Activated T-helper 17 cell treated with anti-CD3 and anti-CD28 coated beads, Interleukin-2, amount 50 U/mL, for 72 hours (primary cell): ENCODE data around the gene FAP. TPM values are rescaled to one million over a fixed set of nuclear protein-coding genes. Genes with fewer than 3 reads are reported as not detected.

Experiments
- ATAC-seq: fragments of 150-1000 bp; cut with Tn5 transposase; replicated peaks from 2 replicates; pipeline ENCODE4 v1.10.0; 2021; ENCODE audit warnings: mild to moderate bottlenecking, moderate library complexity
- H3K27ac Mint-ChIP-seq: one replicate; pipeline ENCODE4 v1.8.0; 2022; ENCODE audit warnings: mixed read lengths
- H3K27me3 Mint-ChIP-seq: one replicate; pipeline ENCODE4 v1.8.0; 2022; ENCODE audit warnings: mixed read lengths
- H3K36me3 Mint-ChIP-seq: one replicate; pipeline ENCODE4 v1.8.0; 2022; ENCODE audit warnings: low read depth, mild to moderate bottlenecking, mixed read lengths
- H3K4me1 Mint-ChIP-seq: one replicate; pipeline ENCODE4 v1.8.0; 2022; ENCODE audit warnings: mixed read lengths
- H3K4me3 Mint-ChIP-seq: one replicate; pipeline ENCODE4 v1.8.0; 2022; ENCODE audit warnings: mild to moderate bottlenecking, mixed read lengths
- H3K9me3 Mint-ChIP-seq: one replicate; pipeline ENCODE4 v1.8.0; 2022; ENCODE audit warnings: mixed read lengths
- total RNA-seq, 2 donors: library from RNA; stranded (reverse); gene quantifications; one replicate each; pipeline ENCODE4 v1.2.3, GENCODE V29; 2022

Gene FAP
- total RNA-seq, 2 donors from 2014 or later = not detected

GRCh38 chr2:162256591-162256991 is 13.3 kb upstream of the FAP start:
- no peaks in the 10 kb centered on the region for H3K36me3 Mint-ChIP-seq
- H3K27me3 Mint-ChIP-seq = no peaks in the 10 kb centered on the region
- peaks cover 6% of the 10 kb centered on the region for H3K4me1 Mint-ChIP-seq
- no peak for ATAC-seq
- no peak overlapping the region for H3K4me3 Mint-ChIP-seq
- no peaks in the 10 kb centered on the region for H3K9me3 Mint-ChIP-seq
- no peak overlapping the region for H3K27ac Mint-ChIP-seq

DNA sequence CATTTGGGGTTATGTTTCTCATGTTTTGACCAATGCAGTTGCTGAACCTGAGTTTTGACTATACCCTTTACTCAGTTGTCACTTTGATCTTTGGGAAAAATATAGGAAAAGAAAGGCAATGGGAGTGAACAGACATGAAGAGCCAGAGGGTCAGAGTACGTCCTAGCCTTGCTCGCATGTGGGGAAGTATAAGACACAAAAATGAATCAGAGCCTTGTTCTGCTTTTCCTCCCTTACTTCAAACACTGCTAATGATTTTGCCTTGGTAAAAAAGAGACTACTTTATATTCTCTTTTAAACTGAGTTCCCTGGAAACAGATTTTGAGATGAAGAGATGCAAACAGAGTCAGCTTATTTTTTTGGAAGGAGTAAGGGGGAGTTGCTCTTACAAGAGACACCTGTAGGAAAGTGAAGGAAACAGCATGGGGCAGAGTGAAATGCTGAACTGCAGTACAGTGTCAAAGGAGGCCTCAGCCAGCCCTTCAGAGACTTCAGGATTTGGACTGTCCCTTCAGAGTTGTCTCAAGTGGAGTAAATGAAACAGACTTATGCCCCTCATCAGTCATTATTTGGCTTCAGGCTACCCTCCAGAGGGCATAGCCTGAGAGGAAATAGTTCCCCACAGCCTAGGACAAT is 11.1 kb upstream of the FAP start:
- ATAC-seq = no peak
- Mint-ChIP-seq H3K9me3 (peaks cover 5% of the 10 kb centered on the region), H3K4me3 (no peak overlapping the region), H3K27me3 (peaks cover 4% of the 10 kb centered on the region), H3K4me1 (no peaks in the 10 kb centered on the region), H3K27ac (no peak overlapping the region), H3K36me3 (no peaks in the 10 kb centered on the region)

DNA sequence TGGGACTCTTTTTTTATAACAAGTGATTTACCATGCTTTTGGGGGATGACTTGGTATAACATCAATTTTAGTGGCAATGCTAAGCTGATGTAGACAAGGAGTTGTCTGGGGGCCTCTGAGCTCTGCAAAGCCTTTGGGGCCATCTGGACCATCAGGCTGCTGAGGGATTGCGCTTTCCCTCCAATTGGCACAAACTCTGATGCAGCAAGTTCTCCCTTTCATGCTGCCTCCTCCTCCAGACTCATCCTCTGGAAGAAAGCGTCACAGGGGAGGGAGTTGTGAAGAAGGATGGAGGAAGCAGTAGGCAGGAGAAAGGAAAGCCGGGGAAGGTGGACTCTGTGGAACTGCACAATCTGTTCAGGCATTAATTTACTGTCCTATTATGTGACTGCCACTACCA is 10.2 kb upstream of the FAP start:
- ATAC-seq = no peak
- H3K27ac Mint-ChIP-seq = no peak overlapping the region
- no peaks in the 10 kb centered on the region for H3K36me3 Mint-ChIP-seq
- H3K4me1 Mint-ChIP-seq = no peaks in the 10 kb centered on the region
- no peak overlapping the region for H3K4me3 Mint-ChIP-seq
- H3K9me3 Mint-ChIP-seq = peaks cover 5% of the 10 kb centered on the region
- H3K27me3 Mint-ChIP-seq = peaks cover 4% of the 10 kb centered on the region

DNA sequence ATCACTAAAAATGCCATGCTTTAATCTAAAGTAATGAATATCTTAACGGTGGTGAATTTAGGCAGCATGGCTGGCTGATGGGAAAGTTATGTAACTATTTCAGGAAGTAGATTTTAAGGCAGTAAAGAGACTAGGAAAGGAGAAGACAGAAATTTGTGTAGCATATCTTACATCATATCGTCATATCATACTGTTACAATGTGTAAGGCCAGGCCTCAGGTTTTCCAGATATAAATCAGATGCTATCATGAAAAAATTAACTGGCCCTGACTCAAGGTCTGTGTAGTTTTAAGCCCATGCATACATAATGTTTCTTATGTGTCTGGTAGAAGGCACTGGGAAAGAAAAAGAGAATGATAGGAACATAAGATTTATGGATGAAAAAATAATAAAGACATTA is 8.9 kb upstream of the FAP start:
- H3K4me3 Mint-ChIP-seq = no peak overlapping the region

DNA sequence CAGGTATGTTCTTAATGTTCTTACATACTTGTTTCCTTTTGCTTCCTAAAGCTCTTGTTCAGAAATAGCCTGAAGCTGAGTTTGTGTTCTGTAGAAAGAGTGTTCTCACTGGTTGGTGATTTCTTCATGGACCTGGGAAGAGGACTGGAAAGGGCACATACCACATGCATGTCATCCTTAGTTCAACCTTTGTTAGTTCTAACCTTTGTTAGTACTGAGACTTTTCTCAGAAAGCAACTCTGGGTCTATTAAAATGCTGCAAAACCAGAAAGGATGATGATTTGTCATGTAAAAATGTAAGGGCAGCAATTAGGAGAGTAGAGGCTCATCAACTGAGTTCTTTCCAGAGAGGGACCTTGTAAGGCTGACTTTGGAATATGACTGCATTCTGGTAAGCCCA is 2.5 kb upstream of the FAP start:
- Mint-ChIP-seq H3K27ac (no peak overlapping the region), H3K27me3 (peaks cover 19% of the 10 kb centered on the region), H3K4me3 (no peak overlapping the region), H3K36me3 (no peaks in the 10 kb centered on the region), H3K4me1 (no peaks in the 10 kb centered on the region), H3K9me3 (peaks cover 5% of the 10 kb centered on the region)
- ATAC-seq = no peak

More for the DNA sequence above, 8.9 kb upstream of the FAP start:
- Mint-ChIP-seq H3K4me1 (no peaks in the 10 kb centered on the region), H3K27ac (no peak overlapping the region), H3K36me3 (no peaks in the 10 kb centered on the region), H3K27me3 (peaks cover 8% of the 10 kb centered on the region), H3K9me3 (peaks cover 5% of the 10 kb centered on the region)
- no peak for ATAC-seq

DNA sequence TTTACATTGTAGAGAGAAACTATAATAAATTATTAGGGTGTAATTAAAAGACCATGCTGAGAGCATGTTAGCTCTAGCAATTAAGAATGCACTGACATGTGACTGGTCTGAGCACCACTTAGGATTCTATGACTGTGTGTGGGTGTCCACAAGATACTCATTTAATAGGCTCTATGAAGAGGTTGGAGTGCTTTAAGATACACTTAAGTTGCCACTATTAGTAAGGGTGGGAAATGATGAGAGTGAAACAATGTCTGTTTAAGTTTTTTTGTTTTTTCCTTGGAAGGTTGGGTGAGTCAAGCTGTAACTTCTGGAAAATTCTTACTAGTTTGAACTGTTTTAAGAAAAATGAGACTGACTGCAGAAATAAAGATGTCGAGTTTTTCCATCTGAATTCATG is 1.8 kb upstream of the FAP start:
- Mint-ChIP-seq H3K36me3 (no peaks in the 10 kb centered on the region), H3K4me3 (no peak overlapping the region), H3K27me3 (peaks cover 21% of the 10 kb centered on the region), H3K9me3 (no peaks in the 10 kb centered on the region), H3K27ac (no peak overlapping the region), H3K4me1 (no peaks in the 10 kb centered on the region)
- no peak for ATAC-seq

GRCh38 chr2:162244541-162245031 is 1.3 kb upstream of the FAP start:
- no peaks in the 10 kb centered on the region for H3K4me1 Mint-ChIP-seq
- no peaks in the 10 kb centered on the region for H3K36me3 Mint-ChIP-seq
- H3K27ac Mint-ChIP-seq = no peak overlapping the region
- H3K9me3 Mint-ChIP-seq = no peaks in the 10 kb centered on the region
- no peak overlapping the region for H3K4me3 Mint-ChIP-seq
- H3K27me3 Mint-ChIP-seq = peaks cover 25% of the 10 kb centered on the region
- ATAC-seq = no peak

DNA sequence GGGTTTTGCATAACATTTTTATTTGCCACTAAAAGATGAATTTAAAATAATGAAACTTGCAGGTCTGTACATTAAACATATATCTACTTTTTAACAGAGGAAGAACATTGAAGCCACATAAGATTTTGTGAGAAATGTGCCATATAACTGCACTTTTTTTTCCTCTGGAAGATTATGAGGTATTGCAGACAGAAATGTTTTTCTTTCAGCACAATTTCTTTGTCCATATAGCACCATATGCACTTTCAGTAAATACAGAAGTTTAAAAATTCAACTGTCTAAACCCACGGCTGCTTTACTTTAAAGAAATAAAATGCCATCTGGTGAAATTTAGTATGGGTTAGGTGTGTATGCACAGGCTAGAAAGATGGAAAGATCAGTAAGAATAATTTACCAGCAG is 470 bp upstream of the FAP start:
- ATAC-seq = no peak
- Mint-ChIP-seq H3K9me3 (no peaks in the 10 kb centered on the region), H3K4me3 (no peak overlapping the region), H3K27me3 (peaks cover 25% of the 10 kb centered on the region), H3K4me1 (no peaks in the 10 kb centered on the region), H3K27ac (no peak overlapping the region), H3K36me3 (no peaks in the 10 kb centered on the region)

DNA sequence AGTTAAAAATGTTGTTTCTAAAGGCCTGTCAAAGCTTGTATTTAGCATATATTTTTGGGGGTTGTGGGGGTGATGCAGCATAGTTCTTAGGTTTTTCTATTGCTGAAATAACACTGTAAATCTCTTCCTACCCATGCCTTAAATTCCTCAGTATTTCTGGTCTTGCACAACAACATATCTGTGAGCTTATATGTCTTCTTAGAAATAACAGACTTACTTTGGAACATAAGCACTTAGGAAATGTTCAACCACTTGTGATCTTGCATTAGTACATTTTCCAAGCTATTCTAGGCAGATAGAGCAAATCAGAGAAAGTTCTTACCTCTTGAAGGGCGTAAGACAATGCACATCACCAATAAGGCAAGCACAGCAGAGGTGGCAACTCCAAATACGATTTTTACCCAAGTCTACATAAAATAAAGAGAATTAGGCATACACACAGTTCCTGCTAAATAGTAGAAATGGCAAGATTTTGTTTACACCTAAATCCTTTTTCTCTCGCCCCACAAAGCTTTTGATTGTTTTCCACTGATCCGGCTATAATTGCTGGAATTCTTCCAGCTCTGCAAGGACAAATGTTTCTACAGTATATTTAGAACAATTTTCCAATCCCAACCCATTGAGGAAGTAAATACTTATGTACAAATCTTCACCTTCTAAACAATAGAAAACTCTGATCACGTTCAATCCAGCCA is 512 bp downstream of the FAP start:
- Mint-ChIP-seq H3K27ac (no peak overlapping the region), H3K9me3 (no peaks in the 10 kb centered on the region), H3K4me1 (no peaks in the 10 kb centered on the region), H3K4me3 (no peak overlapping the region), H3K27me3 (peaks cover 24% of the 10 kb centered on the region), H3K36me3 (no peaks in the 10 kb centered on the region)
- no peak for ATAC-seq

DNA sequence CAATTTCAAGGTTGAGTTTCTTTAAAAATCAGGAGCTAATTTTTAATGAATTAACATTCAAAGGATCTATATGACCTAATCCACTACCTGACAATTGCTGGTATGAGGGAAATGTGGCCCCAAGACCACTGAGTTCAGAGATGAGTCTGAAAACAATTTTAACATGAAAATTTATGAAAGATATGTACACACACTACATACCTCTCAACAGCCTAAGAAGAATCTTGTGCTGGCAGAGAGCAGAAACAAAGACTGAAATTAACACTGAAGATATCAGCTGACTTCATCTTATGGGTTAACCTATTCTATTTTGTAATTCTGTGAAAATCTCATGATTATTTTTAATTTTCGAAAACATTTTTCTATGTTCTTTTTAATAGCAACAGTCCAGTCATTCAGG is 1.7 kb downstream of the FAP start:
- no peaks in the 10 kb centered on the region for H3K36me3 Mint-ChIP-seq
- H3K4me3 Mint-ChIP-seq = no peak overlapping the region
- ATAC-seq = no peak
- H3K4me1 Mint-ChIP-seq = no peaks in the 10 kb centered on the region
- no peaks in the 10 kb centered on the region for H3K9me3 Mint-ChIP-seq
- H3K27me3 Mint-ChIP-seq = peaks cover 21% of the 10 kb centered on the region
- no peak overlapping the region for H3K27ac Mint-ChIP-seq

DNA sequence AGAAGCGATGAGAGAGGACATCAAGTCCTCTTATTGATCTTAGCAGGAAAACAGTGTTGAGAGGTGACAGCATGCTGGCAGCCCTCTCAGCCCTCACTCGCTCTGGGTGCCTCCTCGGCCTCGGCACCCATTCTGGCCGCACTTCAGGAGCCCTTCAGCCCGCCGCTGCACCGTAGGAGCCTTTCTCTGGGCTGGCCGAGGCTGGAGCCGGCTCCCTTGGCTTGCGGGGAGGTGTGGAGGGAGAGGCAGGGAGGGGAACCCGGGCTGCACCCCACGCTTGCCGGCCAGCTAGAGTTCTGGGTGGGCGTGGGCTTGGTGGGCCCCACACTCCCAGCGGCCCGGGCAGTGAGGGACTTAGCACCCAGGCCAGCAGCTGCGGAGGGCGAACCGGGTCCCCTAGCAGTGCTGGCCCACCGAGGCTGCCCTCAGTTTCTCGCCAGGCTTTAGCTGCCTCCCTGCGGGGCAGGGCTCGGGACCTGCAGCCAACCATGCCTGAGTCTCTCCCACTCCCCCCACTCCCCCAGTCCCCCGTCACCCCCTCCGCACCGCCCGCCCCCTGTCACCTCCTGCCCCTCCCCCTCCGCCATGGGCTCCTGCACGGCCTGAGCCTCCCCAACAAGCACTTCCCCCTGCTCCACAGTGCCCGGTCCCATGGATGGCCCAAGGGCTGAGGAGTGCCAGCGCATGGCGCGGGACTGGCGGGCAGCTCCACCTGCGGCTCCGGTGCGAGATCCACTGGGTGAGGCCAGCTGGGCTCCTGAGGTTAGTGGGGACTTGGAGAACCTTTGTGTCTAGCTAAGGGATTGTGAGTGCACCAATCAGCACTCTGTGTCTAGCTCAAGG is 8.4 kb downstream of the FAP start:
- Mint-ChIP-seq H3K27ac (no peak overlapping the region), H3K4me1 (no peaks in the 10 kb centered on the region), H3K4me3 (no peak overlapping the region), H3K9me3 (no peaks in the 10 kb centered on the region), H3K36me3 (no peaks in the 10 kb centered on the region), H3K27me3 (peaks cover 10% of the 10 kb centered on the region)
- ATAC-seq = no peak

DNA sequence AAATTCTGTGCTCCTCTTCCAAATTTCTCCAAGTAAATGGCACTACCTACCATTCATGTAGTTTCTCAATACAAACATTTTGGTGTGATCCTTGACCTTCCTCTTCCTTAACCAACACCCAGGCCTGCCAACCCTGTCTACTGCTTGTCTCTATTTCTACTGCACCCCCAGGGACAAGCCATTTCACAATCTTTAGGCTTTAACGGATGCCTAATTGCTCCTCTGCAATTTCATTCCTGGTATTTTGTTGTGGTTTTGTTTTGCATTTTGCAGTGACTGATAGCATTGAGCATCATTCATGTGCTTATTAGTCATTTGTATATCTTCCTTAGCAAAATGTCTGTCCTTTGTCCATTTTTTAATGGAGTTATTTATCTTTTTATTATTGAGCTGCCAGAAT is 10.0 kb downstream of the FAP start:
- Mint-ChIP-seq H3K27ac (no peak overlapping the region), H3K4me3 (no peak overlapping the region), H3K9me3 (no peaks in the 10 kb centered on the region), H3K27me3 (peaks cover 9% of the 10 kb centered on the region), H3K4me1 (no peaks in the 10 kb centered on the region), H3K36me3 (no peaks in the 10 kb centered on the region)
- no peak for ATAC-seq

- Mint-ChIP-seq H3K36me3 (no peaks in the 10 kb centered on the region), H3K4me3 (no peak overlapping the region), H3K4me1 (no peaks in the 10 kb centered on the region), H3K27me3 (peaks cover 13% of the 10 kb centered on the region), H3K27ac (no peak overlapping the region), H3K9me3 (no peaks in the 10 kb centered on the region)
- ATAC-seq = no peak
These were observed 10.6 kb downstream of the FAP start for GRCh38 chr2:162232671-162233070.

- no peak for ATAC-seq
- Mint-ChIP-seq H3K27me3 (peaks cover 15% of the 10 kb centered on the region), H3K4me1 (no peaks in the 10 kb centered on the region)
These were observed 11.2 kb downstream of the FAP start for GRCh38 chr2:162232027-162232426.

DNA sequence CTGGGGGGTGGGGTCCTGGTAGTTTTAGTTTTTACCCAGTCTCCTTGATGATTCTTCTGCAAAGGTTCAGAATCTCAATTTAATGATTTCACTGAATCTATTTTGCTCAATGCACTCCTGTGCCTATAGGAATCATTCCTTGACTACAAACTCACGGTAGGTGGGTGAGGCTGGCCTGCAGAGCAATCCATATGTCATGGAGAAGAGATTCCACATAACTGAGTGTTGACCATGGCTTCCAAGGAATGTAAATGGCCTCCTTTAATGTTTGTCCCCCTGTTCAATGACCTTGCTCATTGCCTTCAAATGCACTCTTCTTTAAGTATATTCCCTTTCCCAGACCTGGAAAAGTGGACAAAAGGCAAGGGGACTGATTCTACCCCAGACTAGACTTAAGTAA is 12.5 kb downstream of the FAP start:
- H3K27ac Mint-ChIP-seq = no peak overlapping the region
- no peaks in the 10 kb centered on the region for H3K4me1 Mint-ChIP-seq
- no peaks in the 10 kb centered on the region for H3K36me3 Mint-ChIP-seq
- H3K9me3 Mint-ChIP-seq = no peaks in the 10 kb centered on the region
- peaks cover 12% of the 10 kb centered on the region for H3K27me3 Mint-ChIP-seq
- no peak overlapping the region for H3K4me3 Mint-ChIP-seq
- ATAC-seq = no peak

More at GRCh38 chr2:162232027-162232426, 11.2 kb downstream of the FAP start:
- Mint-ChIP-seq H3K36me3 (no peaks in the 10 kb centered on the region), H3K9me3 (no peaks in the 10 kb centered on the region), H3K4me3 (no peak overlapping the region), H3K27ac (no peak overlapping the region)
